SK-N-DZ (cell line): ENCODE data around the gene IGFBPL1.

Experiments
- DNase-seq: peaks from one replicate; pipeline ENCODE4 v3.0.0-alpha.2; 2015; ENCODE audit warnings: low spot score

The IGFBPL1 gene

GRCh38 chr9:38357350-38358114 lies 66.7 kb downstream of the IGFBPL1 start:
- no peak for DNase-seq

GRCh38 chr9:38356851-38357250 lies 67.4 kb downstream of the IGFBPL1 start:
- no peak for DNase-seq
